Measurements from ENCODE around the gene ADIG.
A peak's percentile ranks its signal among the peaks of the same experiment; 100 is the strongest.

The ADIG gene

GRCh38 chr20:38581013-38581412 is at the start of gene ADIG:
ADIG (plus strand) TSS chr20:38581197; CDS start chr20:38581251, 54 bp downstream.
- no peak for DNase-seq

GRCh38 chr20:38534756-38535155 is 46.2 kb upstream of the ADIG start:
- DNase-seq = no peak

- DNase-seq = no peak
These were observed 44.7 kb upstream of the ADIG start for GRCh38 chr20:38536310-38536709.

- no peak for DNase-seq
These were observed 43.8 kb upstream of the ADIG start for GRCh38 chr20:38537176-38537575.

- DNase-seq = no peak
These were observed 42.2 kb upstream of the ADIG start for GRCh38 chr20:38538789-38539188.

- DNase-seq = no peak
These were observed 37.7 kb upstream of the ADIG start for GRCh38 chr20:38543014-38543906.

GRCh38 chr20:38545771-38546170 is 35.2 kb upstream of the ADIG start:
- no peak for DNase-seq

GRCh38 chr20:38547288-38548085 is 33.5 kb upstream of the ADIG start:
- DNase-seq = no peak

- DNase-seq = no peak
These were observed 32.5 kb upstream of the ADIG start for GRCh38 chr20:38548356-38549083.

GRCh38 chr20:38550274-38550673 is 30.7 kb upstream of the ADIG start:
- DNase-seq = peak in 1 of 2 donors; percentile 4

GRCh38 chr20:38551056-38551626 is 29.9 kb upstream of the ADIG start:
- DNase-seq = no peak

GRCh38 chr20:38554986-38555385 is 26.0 kb upstream of the ADIG start:
- DNase-seq = peak in 1 of 2 donors; percentile 19

- no peak for DNase-seq
These were observed 25.6 kb upstream of the ADIG start for GRCh38 chr20:38555395-38555794.

- DNase-seq = no peak
These were observed 23.8 kb upstream of the ADIG start for GRCh38 chr20:38557174-38557573.

GRCh38 chr20:38558596-38559360 is 22.2 kb upstream of the ADIG start:
- DNase-seq = no peak

GRCh38 chr20:38559764-38560163 is 21.2 kb upstream of the ADIG start:
- no peak for DNase-seq

GRCh38 chr20:38563802-38564431 is 17.1 kb upstream of the ADIG start:
- DNase-seq = no peak

- DNase-seq = no peak
These were observed 16.3 kb upstream of the ADIG start for GRCh38 chr20:38564680-38565079.

- no peak for DNase-seq
These were observed 14.9 kb upstream of the ADIG start for GRCh38 chr20:38566036-38566598.

GRCh38 chr20:38569747-38570525 is 11.1 kb upstream of the ADIG start:
- peak; percentile 61 to 63 for DNase-seq

All from inflammatory macrophage treated with lipopolysaccharide for 1 hour (primary cell).